Thyroid gland (tissue), 4 donors: ENCODE data around the gene GPR42.

Experiments used
- POLR2A ChIP-seq, 2 donors: fragments of 450-650 bp; IDR thresholded peaks; one replicate each; pipeline ENCODE4 v1.6.1; 2017; ENCODE audit warnings: antibody characterized with exemption in 2 of 2, mild to moderate bottlenecking in 2 of 2, moderate library complexity in 1 of 2
- TF ChIP-seq, protein P1 (sequence below), 6 experiments: fragments of 200-600 bp in 3 of 6; fragments of 450-650 bp in 3 of 6; sonication (generic) in 3 of 6; IDR thresholded peaks; one replicate each; pipeline ENCODE4 v1.5.1; 2016 to 2019; ENCODE audit warnings: antibody characterized with exemption in 6 of 6, mild to moderate bottlenecking in 2 of 6, inconsistent platforms in 1 of 6, moderate library complexity in 1 of 6

DNA sequence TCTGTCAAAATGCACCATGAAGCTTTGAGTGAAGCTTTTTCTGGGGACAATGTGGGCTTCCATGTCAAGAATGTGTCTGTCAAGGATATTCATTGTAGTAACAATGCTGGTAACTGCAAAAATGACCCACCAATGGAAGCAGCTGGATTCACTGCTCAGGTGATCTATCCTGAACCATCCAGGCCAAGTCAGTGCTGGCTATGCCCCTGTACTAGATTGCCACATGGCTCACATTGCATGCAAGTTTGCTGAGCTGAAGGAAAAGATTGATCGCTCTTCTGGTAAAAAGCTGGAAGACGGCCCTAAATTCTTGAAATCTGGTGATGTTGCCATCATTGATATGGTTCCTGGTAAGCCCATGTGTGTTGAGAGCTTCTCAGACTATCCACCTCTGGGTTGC is 12.7 kb downstream of the GPR42 start:
- TF ChIP-seq, protein P1, sequence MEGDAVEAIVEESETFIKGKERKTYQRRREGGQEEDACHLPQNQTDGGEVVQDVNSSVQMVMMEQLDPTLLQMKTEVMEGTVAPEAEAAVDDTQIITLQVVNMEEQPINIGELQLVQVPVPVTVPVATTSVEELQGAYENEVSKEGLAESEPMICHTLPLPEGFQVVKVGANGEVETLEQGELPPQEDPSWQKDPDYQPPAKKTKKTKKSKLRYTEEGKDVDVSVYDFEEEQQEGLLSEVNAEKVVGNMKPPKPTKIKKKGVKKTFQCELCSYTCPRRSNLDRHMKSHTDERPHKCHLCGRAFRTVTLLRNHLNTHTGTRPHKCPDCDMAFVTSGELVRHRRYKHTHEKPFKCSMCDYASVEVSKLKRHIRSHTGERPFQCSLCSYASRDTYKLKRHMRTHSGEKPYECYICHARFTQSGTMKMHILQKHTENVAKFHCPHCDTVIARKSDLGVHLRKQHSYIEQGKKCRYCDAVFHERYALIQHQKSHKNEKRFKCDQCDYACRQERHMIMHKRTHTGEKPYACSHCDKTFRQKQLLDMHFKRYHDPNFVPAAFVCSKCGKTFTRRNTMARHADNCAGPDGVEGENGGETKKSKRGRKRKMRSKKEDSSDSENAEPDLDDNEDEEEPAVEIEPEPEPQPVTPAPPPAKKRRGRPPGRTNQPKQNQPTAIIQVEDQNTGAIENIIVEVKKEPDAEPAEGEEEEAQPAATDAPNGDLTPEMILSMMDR (IDR thresholded peaks at IDR 0.05): no peak
- no peak for TF ChIP-seq POLR2A (IDR thresholded peaks at IDR 0.05)
